Measurements from ENCODE around the gene HS6ST2.

HS6ST2 gene

GRCh38 chrX:132843363-132843762, 115.1 kb downstream of the HS6ST2 start:
- DNase-seq, result no peak

GRCh38 chrX:132842460-132843238, 115.8 kb downstream of the HS6ST2 start:
- no peak for DNase-seq

- no peak for DNase-seq
These were observed 120.5 kb downstream of the HS6ST2 start for GRCh38 chrX:132837967-132838366.

- no peak for DNase-seq
These were observed 121.3 kb downstream of the HS6ST2 start for GRCh38 chrX:132837126-132837525.

- no peak for DNase-seq
These were observed 122.0 kb downstream of the HS6ST2 start for GRCh38 chrX:132836471-132836870.

- no peak for DNase-seq
These were observed 123.7 kb downstream of the HS6ST2 start for GRCh38 chrX:132834741-132835140.

GRCh38 chrX:132834109-132834508, 124.3 kb downstream of the HS6ST2 start:
- DNase-seq, result no peak

- DNase-seq, result no peak
These were observed 125.1 kb downstream of the HS6ST2 start for GRCh38 chrX:132833373-132833772.

- no peak for DNase-seq
These were observed 127.0 kb downstream of the HS6ST2 start for GRCh38 chrX:132831336-132831973.

- no peak for DNase-seq
These were observed 135.8 kb downstream of the HS6ST2 start for GRCh38 chrX:132822634-132823012.

GRCh38 chrX:132821974-132822633, 136.3 kb downstream of the HS6ST2 start:
- DNase-seq, result no peak

GRCh38 chrX:132820675-132821074, 137.8 kb downstream of the HS6ST2 start:
- no peak for DNase-seq

- DNase-seq, result no peak
These were observed 138.6 kb downstream of the HS6ST2 start for GRCh38 chrX:132819711-132820264.

- DNase-seq, result no peak
These were observed 139.8 kb downstream of the HS6ST2 start for GRCh38 chrX:132818638-132819037.

GRCh38 chrX:132815643-132816042, 142.8 kb downstream of the HS6ST2 start:
- DNase-seq, result no peak

GRCh38 chrX:132810964-132811712, 147.3 kb downstream of the HS6ST2 start:
- no peak for DNase-seq

GRCh38 chrX:132810488-132810887, 147.9 kb downstream of the HS6ST2 start:
- DNase-seq, result no peak

- no peak for DNase-seq
These were observed 148.8 kb downstream of the HS6ST2 start for GRCh38 chrX:132809581-132809980.

- DNase-seq, result no peak
These were observed 150.9 kb downstream of the HS6ST2 start for GRCh38 chrX:132807411-132808030.

- DNase-seq, result no peak
These were observed 156.4 kb downstream of the HS6ST2 start for GRCh38 chrX:132802033-132802432.

GRCh38 chrX:132795181-132795580, 163.2 kb downstream of the HS6ST2 start:
- DNase-seq, result no peak

- no peak for DNase-seq
These were observed 166.7 kb downstream of the HS6ST2 start for GRCh38 chrX:132791714-132792113.

GRCh38 chrX:132790329-132790728, 168.1 kb downstream of the HS6ST2 start:
- no peak for DNase-seq
